IPS DF 19.7 (cell line): ENCODE results near the gene GCN1.

Experiments
- DNase-seq: peaks from one replicate; pipeline ENCODE4 v3.0.0-alpha.2; 2013; ENCODE audit warnings: low read depth, low spot score

GCN1 gene

DNA sequence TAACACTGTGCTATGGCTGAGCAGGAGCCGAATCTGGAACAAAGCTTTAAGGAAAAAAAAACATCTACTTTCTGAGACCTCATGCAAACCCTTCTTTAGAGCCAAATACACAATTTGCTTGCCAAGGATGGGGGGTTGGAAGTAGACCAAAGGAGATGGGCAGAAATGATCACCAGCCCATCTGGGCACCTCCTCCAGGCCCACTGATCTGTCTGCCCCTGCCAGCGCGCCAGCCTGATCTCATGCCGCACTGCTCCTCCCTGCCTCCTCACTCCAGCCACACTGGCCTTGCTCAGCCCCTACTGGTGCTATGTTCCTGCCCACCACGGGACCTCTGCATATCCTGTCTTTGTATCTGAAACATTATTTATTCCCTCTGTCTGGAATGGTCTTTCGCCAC lies 53.2 kb downstream of the GCN1 start:
- DNase-seq: no peak

DNA sequence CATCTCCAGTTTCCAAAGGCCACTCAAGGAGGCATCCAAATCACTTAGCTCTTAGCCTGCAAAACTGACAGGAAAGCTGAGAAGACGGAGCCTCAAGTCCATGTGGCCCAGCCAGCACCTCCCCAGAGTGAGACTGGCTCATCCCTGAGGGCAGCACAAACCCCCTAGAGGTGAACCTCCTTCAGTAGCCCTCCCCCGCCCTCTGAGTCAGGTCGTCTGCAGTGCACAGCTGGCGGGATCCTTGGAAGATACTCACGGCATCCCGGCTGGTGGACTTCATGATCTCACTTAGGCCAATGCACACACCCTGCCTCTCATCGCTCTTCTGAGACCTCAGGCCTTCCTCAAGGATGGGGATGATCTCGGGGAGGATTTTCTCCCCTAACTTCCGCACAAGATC lies 53.9 kb downstream of the GCN1 start:
- no peak for DNase-seq

DNA sequence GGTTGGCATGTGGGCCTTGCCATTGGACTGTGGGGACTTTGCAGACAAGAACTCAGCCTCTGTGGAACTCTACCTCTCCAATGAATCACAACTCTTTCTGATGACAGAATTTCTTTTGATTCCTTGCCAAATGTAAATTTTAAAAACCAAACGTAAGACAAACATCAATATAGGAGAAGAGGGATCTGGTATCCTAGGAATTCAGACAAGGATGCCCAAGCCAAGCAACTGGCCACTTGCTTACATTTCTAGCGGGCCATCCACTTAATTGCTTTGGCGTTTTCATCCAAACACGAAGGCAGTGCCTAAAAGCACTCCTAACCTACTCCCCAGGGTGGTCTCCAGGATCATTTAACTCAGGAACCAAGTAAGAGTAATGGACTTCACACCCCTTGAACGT lies 54.6 kb downstream of the GCN1 start:
- no peak for DNase-seq

DNA sequence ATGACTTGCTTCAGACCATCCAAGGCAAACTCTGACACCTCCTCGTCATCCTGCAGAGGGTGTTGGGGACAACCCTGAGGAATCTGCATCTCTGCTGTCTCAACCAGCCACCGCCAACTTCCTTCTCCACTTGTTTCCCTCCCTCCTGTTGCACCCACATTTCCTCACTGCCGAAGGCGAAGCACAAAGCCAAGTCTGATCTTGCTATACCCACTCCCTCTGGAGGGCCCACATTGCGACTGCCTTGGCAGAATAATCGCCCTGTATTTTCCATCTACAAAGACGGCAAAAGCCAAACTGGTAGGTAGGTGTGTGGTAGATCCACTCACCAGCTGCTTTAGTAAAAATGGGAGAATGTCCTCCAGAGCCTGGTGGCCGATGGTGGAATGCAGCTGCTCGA lies 56.1 kb downstream of the GCN1 start:
- DNase-seq: no peak

DNA sequence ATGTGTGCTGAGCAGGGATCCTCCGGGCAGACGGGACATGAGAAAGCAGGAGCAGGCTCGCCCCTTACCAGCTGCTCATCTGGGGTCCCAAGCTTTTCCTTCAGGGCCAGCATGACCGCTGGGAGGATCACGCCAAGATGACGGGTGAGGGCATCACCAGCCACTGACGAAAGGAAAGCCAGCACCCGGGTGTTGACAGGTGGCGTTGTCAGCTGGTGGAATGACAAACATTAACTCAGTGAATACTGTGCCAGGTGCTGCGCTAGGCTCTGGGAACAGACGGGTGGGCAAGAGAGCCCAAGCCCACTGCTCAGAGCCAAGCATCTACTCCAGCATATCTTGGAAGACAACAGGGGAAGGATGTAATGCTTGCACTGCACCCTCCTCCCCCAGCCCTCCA lies 56.7 kb downstream of the GCN1 start:
- no peak for DNase-seq

DNA sequence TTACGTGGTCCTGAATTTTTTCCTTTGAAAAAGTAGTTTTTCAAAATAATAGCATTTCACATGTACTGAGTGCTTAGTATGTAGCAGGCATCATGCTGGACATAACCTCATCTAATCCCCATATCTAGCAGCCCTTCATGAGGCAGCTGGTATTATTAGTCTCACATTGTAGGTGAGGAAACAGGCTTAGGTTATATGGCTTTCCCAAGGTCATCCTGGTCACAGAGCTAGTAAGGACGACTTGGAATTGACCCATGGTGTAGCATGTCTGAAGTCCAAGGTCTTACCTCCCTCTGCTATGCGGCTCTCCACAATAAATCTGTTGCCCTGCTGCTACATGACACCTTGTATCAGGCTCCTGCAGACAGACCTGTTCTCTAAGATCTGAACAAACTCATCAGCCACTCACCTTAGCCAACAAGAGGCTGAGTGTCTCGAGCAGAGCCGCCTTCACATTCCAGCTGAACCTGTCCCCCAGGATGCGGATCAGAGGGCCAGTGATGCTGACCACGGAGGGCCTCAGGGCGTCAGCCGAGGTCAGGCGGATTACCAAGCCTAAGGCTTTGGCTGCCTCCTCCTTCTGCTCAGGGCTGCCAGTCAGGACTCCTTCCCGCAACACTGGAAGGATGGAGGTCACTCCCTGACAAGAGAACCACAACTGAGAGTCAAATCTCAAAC lies 58.3 kb downstream of the GCN1 start:
- no peak for DNase-seq

DNA sequence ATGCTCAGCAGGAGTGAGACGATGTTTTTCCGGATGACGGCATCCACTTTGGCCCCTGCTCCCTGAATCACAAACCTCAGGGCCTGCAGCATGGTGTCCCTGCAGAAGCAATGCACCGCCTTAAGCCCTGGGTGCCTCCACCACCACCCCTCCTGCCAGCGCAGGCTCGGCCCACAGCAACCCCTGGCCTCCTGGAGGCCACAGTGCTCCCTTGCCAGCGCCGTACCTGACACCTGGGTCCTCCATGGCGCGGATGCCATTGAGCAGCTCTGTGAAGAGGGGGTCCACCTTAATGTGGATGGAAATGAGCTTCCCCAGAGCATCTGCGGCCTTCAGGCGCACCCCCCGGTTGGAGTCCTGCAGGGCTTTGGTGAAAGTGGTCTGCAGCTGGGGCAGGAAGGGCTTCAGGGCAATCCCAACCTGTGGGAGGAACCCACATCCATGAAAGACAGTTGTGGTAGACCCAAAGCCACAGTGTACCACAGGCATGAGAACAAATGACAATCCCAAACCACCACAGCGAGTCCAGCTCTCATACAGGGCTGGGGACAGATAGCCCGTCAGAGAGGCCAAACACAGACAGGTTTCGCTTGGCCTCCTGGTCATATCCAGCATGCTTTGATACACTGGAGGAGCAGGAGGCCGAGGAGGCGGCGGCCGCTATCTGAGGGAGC lies 60.1 kb downstream of the GCN1 start:
- DNase-seq: no peak

DNA sequence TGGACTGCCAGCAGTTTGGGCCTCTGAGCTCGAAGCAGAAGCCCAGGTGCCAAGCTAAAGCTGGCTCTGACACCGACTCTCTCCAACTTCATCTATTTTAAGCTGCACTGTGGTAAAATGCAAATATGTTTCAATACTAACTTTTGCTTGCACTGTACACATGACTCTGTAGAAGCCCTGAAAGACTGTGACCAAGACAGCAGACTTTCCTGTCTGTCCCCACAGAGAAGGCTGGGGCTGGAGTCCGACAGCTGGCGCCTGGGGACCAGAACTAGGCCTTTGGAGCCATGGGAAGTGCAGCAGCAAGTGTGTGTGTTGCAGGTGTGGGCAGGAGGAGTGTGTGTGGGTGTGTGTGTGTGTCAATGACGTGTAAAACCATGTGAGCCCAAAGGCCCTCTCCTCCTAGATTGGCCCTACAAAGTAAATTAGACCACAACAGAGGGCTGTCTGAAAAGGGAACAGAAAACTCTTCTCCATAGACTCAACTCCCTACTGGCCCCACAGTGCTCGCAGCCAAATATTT lies 61.6 kb downstream of the GCN1 start:
- DNase-seq: no peak

DNA sequence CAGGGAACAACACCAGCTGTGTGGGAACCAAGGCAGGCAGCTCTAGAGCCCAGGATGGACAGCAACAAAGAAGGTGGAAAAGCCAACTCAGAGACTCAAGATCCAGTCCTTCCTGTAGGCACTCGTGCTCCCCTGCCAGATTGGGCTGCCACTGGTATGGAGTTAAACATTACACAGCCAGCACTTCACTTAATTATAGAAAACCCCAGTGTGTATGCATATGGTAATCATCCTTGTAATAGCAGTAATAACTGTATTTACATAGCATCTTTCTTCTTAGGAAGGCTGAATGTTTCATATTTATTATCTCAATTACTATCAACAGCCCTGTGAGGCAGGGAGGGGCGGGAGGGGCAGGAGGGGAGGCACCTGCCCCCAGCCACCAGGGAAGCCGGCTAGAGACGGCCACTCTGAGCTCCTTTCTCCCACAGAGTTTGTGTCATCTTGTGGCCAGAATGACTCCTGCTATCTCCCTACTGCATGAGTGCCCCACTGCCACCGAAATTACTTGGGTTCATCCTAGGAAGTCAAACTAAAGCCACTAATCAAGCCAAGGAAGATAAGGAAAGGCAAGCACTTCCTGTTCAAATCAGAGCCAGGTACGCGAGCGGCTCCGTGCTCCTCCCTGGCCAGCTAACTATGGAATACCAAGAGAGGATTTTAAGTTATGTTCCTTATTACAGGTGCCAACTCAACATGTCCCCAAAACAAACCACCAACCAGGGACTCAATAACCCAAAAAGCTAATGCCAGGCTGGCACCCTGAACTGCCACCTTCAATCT lies 62.3 kb downstream of the GCN1 start:
- no peak for DNase-seq

DNA sequence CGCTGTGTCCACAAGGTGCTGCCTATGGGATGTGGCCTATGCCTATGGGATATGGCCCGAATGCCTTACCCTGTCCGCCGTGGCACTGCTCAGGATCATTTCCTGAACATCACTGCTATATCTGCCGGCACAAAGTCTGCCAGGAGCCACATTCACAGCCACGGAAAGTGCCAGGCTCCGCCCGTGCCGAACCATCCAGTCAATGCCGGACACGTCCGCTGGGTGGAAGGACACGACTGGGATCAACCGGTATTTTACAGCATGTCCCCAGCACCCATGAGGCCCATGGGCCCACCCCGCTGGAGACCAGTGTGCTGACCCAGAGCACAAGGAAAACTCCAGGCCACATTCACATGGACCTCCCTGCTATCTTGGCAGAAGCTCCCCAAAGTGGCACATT lies 63.4 kb downstream of the GCN1 start:
- no peak for DNase-seq

DNA sequence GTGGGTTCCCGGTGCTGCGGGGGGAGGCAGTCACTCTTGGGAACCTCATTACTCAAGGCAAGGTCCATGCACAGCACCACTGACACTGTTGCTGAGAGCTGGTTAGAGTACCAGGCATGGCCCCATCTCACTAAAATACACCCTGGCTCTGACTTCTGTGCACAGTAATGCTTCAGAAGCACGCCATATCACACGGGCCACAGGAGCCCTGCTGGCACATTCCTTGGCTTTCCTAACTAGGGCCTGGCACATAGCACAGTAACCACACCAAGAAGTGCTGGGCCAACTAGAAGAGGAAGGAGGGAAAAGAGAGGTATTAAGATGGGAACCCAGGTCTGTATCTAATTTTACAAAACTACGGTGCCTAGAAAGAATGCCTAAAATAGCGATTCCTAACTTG lies 64.5 kb downstream of the GCN1 start:
- DNase-seq: no peak

DNA sequence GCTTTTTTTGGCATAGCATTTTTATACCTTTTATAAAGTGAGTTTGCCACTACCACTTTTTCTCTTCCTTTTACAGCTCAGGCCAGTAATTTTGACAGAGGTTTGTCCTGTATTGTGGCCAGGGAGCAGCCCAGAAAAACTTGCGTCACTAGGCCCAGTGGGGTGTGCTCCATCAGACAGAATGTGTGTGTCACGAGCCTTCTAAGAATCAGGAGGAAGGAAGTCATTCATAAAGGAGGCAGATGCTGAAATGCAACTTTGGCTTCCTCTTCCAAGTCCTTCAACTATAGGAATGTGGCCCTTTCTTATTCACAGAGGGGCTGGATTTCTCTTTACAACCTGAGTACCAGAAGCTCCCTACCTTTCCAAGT lies 67.9 kb downstream of the GCN1 start:
- DNase-seq: no peak

DNA sequence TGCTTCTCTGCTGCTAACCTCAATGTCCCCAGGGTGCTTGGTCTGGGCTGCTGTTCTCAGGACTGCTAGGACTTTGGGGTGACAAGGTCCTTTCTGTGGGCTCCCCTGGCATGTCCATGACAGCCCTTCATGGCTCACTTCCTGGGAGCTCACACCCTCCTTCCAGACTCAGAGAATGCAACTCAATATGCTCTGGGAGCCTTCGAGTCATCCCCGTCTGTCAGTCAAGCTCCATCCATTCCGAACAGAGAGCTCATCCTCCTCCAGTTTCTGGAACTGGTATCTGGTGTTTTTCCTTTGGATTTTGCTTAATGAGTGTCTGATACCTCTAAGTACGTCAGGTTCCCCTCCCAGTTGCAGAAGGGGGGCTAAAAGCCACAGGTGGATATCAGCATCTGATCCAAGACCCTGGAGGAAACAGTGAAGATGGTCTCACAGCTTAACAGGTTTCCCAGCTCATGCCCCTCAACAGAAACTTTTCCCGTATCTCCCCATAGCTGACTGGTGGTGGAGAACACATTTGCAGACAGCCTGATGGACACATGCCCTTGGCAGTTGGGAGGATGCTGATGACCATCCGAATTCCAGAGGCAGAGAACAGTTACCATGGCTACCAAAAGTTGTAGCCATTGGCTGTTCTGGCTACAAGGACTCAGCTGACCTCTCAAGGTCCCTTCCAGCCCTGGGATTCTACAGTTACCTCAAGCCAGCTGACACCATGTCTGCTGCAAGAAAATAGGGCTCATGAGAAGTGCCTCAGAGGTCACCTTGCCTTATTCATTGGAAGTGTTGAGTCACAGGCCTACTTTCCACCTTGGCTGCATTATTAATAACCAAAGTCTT lies 68.5 kb downstream of the GCN1 start:
- no peak for DNase-seq

DNA sequence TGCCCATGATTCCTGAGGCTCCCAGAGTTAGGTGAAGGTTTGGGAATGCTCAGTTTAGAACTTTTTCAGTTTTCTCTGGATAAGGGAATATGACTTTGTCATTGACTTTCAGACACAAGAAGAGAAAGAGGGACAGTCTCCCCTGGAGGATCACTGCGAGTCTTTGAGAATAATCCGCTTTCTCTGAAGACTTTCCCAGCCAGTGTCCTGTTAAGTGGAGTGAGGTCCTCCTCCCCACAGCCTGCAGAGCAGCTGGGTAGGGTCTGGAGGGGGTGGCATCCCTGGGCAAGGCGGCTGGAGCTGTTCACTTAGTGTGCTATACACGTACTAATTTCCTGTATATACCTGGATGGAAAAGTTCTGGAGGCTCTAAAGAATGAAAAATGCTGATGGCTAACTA lies 69.5 kb downstream of the GCN1 start:
- no peak for DNase-seq

DNA sequence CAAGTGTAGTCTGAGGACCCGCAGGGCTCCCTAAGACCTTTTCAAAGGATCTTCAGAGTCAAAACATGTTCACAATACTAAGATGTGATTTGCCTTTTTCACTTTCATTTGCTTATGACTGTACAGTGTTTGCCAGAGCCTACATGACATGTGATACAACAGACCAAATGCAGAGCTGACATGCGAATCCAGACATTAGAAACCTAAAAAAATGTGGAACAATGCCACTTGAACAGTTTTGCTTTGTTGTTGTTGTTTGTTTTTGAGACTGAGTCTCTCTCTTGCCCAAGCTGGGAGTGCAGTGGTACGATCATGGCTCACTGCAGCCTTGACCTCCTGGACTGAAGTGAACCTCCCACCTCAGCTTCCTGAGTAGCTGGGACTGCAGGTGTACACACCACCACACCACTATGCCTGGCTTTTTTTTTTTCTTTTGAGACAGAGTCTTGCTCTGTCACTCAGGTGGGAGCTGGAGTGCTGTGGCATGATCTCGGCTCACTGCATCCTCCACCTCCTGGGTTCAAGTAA lies 72.7 kb downstream of the GCN1 start:
- no peak for DNase-seq

DNA sequence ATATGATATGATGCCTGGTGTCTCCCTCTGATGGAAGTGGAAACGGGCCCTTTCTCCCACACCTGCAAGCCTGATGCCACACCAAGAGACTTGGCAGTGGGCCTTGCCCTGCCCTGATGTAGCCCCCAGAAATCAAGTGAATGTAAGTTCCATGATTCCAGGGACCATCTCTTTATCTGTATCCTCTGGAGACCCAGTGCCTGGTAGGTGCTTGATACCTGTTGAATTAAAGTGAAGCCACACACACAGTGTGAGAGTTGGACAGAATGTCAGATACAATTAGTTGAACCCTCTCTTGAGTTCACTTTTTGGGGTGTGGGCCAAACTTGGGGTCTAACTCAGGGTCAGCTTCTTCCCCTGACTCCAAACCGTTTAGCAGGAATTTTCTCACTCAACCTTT lies 73.2 kb downstream of the GCN1 start:
- no peak for DNase-seq

DNA sequence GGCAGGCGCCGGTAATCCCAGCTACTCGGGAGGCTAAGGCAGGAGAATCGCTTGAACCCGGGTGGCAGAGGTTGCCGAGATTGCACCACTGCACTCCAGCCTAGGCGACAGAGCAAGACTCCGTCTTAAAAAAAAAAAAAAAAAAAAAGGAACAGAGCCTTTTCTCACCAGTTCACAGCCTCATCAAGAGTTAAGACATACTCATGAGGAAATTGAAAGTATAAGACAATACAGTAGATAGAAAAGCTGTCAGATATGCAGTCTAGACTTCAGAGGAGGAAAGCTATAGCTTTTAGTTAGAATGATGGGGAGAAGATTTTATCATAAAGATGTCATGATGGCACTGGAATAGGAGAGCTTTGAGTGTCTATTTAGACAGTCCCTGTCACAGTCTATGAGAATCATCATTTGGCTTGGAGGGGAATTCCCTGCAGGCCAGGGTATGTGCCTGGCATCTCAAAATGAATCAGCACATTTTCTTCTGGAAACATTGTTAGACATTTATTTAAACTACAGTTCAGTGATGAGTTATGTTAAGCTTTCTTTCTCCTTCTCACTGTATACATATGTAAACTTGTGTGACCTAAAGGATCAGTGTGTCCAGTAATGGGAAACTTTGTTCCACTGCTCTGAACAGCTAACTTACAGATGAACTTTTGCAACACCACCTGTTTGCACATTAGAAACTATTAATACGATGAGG lies 75.1 kb downstream of the GCN1 start:
- DNase-seq: no peak

DNA sequence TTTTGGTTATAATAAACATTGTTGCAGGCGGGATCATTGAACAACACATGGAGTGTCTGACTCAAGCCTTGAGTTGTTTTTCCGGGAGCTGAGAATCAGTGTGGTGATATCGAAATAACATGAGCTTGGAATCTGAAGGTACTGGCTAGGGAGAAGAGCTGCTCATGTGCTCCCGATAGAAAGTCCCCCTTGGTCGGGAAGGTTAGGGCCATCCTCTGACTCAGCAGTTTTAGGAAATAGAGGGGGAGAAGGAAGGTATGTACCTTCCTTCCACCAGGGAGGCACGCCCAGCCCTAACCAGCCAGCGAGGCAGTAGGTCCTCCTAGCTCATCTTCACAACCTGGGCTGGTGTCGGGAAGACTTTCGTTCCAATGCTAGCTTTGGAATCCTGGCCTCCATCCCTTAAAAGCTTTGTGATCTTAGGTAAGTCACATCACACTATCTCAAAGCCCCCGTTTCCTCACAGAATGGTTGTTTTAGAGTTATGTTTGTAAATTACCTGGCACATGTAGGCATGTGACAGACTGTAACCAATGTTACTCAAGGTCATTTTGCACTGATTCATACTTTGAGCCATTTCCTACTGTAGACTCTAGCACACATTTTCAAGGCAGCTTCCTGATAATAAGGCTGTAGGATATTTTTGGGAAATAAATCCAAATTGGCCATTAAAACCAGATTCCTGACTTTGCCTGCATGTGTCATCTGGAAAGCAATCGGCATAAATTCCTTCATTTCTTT lies 76.0 kb downstream of the GCN1 start:
- DNase-seq: peak; percentile 75

DNA sequence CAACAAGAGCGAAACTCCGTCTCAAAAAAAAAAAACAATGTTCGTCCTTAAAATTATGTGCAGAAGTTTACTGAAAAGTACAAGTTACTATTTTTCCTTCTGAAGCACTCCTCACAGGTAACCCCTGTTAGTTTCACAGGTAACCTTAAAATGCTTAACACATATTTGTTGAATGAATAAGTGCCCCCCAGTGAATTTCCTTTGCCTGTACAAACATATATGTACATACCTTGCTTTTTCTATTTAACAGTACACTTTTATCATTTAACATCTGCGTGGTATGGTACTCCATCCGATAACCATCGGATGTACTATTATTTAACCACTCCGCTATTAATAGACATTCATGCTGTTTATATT lies 76.6 kb downstream of the GCN1 start:
- no peak for DNase-seq
